GM03348 (cell line): Measurements from ENCODE around the gene NME2.
A peak's percentile ranks its signal among the peaks of the same experiment; 100 is the strongest.
"Not testable (repeated sequence)": the region's sequence is repeated elsewhere in the genome, so short reads cannot be mapped to it uniquely, and the experiment has no call there.

Experiments used
- DNase-seq: peaks from one replicate; pipeline ENCODE4 v3.0.0; 2012; ENCODE audit warnings: low spot score

NME2 gene

GRCh38 chr17:51153210-51154072, 12.8 kb upstream of the NME2 start, which contains the start of gene NME1:
NME1 (plus strand) TSS chr17:51153559; CDS start chr17:51155655, 2,096 bp downstream.
- peak; percentile 96 for DNase-seq

GRCh38 chr17:51154176-51154575, 12.0 kb upstream of the NME2 start:
- DNase-seq: no peak

- no peak for DNase-seq
Measured at GRCh38 chr17:51155416-51155815, 10.8 kb upstream of the NME2 start.

- no peak for DNase-seq
Measured at GRCh38 chr17:51159604-51160003, 6.6 kb upstream of the NME2 start.

- DNase-seq: no peak
Measured at GRCh38 chr17:51161541-51161940, 4.7 kb upstream of the NME2 start.

- no peak for DNase-seq
Measured at GRCh38 chr17:51164911-51165679, 1.1 kb upstream of the NME2 start.

- peak; percentile 36 for DNase-seq
Measured at GRCh38 chr17:51165680-51166197, 472 bp upstream of the NME2 start.

GRCh38 chr17:51166987-51167931, 1.0 kb downstream of the NME2 start:
- DNase-seq: peak; percentile 91

- DNase-seq: no peak
Measured at GRCh38 chr17:51169340-51169739, 3.1 kb downstream of the NME2 start.

- no peak for DNase-seq
Measured at GRCh38 chr17:51170736-51171135, 4.5 kb downstream of the NME2 start.

GRCh38 chr17:51172030-51172429, 5.8 kb downstream of the NME2 start:
- not testable (repeated sequence) for DNase-seq

- DNase-seq: no peak
Measured at GRCh38 chr17:51180486-51180885, 14.3 kb downstream of the NME2 start.

GRCh38 chr17:51184124-51184523, 17.9 kb downstream of the NME2 start:
- no peak for DNase-seq

GRCh38 chr17:51185763-51186332, 19.6 kb downstream of the NME2 start:
- no peak for DNase-seq

GRCh38 chr17:51188271-51188833, 22.1 kb downstream of the NME2 start:
- no peak for DNase-seq

GRCh38 chr17:51189162-51189561, 23.0 kb downstream of the NME2 start:
- DNase-seq: no peak

- no peak for DNase-seq
Measured at GRCh38 chr17:51189628-51190027, 23.4 kb downstream of the NME2 start.

GRCh38 chr17:51191895-51192294, 25.7 kb downstream of the NME2 start:
- no peak for DNase-seq

- DNase-seq: no peak
Measured at GRCh38 chr17:51197754-51198153, 31.5 kb downstream of the NME2 start.

- no peak for DNase-seq
Measured at GRCh38 chr17:51200295-51200694, 34.1 kb downstream of the NME2 start.

- DNase-seq: no peak
Measured at GRCh38 chr17:51200846-51201245, 34.6 kb downstream of the NME2 start.
